ENCODE data around the gene RNF26. TPM values are rescaled to one million over a fixed set of nuclear protein-coding genes. Genes with fewer than 3 reads are reported as not detected.

Gene RNF26
- polyA plus RNA-seq, 1 donor: 13.0 TPM

DNA sequence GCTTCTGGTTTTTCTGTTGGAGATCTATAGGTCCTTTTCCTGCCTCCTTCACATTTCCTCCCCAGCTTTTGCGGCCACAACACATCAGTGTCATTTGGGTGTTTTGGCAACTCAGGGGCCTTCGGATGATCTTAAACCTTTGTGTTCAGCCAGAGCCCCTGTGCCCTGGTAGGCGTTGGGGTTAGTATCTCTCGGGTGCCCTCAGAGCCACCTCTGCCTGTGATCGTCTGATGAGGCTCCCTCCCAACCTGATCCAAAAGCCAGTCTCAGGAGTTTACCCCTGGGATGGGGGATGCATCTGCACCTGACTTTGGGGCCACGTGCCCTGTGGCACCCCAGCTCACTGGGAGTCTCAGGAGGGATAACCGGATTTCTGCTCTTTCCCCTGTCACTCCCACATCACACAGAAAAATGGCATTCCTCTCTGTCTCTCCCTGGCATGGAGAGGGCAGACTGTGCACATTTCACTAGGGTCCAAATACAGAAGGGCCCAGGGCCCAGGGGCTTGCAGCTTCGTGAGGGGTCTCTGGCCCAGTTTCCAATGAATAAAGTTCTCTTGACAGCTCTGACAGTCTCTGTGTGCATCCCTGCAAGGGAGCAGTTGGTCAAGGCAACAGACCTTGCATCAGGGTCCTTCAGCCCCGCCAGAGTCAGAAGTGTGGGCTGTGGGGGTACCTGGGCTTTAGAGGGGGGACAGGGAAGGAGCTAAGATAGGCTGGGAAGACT is 2.6 kb downstream of the RNF26 start:
- no peak for DNase-seq (ENCODE audit: low read depth)

GRCh38 chr11:119337581-119338317 is 3.4 kb downstream of the RNF26 start:
- DNase-seq (ENCODE audit: low read depth): no peak

GRCh38 chr11:119338318-119338890 is 4.1 kb downstream of the RNF26 start:
- DNase-seq (ENCODE audit: low read depth): no peak

- DNase-seq (ENCODE audit: low read depth): no peak
Measured at GRCh38 chr11:119338965-119339588, 4.8 kb downstream of the RNF26 start.

GRCh38 chr11:119339589-119340334 is 5.4 kb downstream of the RNF26 start:
- DNase-seq (ENCODE audit: low read depth): no peak

- DNase-seq (ENCODE audit: low read depth): no peak
Measured at GRCh38 chr11:119340335-119341221, 6.3 kb downstream of the RNF26 start, which contains the start of gene C1QTNF5. Gene C1QTNF5 (minus strand): TSS chr11:119340883. CDS start chr11:119340397, 486 bp downstream.

DNA sequence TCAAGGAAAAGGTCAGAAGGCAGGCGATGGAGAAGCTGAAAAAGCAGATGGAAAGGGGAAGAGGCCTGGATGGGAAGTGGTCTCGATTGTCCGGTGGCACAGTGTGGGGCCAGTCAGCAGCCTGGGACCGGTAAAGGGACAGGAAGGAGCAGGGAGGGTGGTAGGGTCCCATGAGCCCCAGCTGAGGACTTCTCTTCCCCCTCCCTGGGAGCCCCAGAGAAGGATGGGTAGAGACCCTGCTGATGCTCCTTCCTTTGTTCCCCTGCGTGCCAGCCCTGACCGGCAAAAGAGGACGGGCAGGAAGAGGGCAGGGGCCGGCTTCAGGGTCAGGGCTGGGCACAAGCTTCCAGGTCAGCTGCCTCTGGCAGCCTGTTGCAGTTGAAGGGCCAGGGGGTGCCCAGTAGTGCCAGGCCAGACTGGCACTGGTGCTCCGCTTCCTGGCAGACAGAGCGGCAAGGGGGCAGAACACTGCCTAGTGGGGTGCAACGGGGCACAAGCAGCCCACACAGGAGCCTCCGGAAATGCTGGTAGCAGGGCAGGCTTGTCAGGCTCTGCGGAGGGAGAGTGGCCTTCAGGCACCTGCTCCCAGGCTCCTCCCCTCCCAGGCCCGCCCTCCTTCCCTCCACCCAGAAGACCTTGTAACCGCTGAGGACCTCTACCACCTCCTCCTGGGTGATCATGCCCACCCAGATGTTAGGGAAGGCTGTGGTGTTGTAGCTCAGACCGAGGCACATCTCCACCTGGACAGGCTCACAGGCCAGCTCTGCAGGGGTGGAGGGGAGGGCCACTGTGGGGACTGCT is 7.1 kb downstream of the RNF26 start:
- DNase-seq (ENCODE audit: low read depth): no peak

DNA sequence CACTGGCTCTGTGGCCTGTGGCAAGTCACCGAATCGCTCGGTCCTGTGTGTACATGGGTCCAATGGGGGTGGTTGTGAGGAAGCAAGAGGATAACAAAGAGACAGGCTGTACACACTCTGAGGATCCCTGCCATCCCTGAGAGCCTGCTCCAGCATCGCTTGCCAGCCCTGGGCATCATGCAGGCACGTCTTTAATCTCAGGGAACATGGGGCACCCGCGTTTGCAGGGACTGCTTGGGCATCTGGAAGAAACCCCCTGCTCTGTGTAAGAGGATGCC is 7.6 kb downstream of the RNF26 start:
- DNase-seq (ENCODE audit: low read depth): no peak

DNA sequence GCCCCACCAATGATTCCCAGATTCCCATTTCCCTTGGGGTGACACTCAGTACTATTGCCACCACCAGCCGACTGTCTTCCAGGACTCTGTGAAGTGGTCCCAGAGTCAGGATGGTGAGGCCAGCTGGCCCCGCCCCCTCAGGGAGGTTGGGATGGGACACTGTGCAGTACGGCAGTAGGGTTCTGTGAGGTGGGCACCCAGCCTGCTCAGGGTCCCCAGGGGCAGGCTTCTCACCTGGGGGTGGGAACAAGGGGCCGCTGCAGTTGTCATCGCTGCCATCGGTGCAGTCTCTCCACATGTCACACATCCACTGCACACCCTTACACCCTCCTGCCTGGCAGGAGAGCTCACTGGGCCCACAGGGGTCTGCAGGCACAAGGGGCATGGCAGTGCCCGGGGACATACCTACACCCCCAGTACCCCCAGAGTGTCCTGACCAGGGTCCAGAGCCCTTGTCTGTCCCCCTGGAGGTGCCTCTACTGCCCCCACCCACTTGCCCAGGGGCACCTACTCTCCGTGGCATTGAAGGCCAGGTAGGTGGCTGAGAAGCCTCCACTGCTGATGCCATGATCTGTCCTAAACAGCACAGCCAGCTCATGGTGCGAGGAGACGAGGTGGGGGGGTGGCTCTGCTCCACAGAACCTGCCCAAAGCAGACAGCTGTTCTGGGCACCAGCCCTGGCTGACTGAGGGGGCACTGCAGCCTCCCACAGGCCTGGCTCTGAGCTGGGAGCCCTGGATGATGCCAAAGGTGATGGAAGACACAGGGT is 8.2 kb downstream of the RNF26 start:
- no peak for DNase-seq (ENCODE audit: low read depth)

DNA sequence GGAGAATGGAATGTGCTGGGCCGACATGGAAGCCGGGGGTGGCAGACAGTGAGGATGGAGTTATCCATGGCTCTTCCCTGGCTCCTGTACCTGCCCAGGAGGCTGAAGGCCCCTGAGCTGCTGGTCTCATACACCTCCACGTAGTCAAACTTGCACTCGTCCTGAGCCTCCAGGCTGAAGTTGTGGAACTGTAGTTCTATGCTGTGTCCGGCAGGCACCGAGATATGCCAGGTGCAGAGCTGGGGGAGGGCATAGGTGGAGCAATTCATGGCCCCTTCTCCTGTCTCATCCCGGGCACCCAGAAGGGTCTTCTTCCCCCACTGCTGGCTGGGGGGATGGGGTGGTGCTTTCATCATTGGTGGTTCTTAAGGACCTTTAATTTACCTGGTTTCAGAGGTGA is 9.4 kb downstream of the RNF26 start:
- DNase-seq (ENCODE audit: low read depth): no peak

DNA sequence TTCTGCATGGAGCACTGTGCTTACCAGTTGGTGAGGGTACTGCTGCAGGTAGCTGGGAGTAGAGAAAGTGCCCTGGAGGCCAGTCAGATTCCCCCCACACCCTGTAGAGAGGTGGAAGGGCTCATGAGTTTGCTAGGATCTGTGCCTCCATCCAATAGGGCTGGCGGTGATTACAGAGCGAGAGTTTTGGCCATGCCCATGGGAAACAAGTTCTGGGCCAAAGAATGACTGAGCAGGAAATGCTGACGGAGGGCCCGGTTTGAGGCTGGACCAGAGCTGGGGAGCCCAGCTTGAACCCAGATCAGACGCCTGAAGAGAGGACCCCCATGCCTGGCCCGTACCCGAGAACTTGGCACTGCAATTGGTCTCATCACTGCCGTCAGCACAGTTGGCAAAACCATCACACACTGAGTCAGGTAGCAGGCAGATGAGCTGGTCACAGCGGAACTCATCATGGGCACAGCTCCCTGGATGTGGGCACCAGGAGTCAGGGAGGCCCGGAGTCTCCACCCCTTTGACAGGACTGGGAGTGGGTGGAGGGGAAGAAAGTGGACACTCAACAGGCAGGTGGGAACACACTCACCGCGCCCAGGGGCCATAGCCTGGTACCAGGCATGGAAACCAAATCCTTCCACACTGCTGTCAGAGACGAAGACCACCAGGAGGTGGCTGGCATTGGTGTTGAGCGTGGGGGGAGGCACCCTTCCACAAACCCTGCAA is 10.1 kb downstream of the RNF26 start:
- DNase-seq (ENCODE audit: low read depth): no peak

GRCh38 chr11:119345685-119346084 is 11.4 kb downstream of the RNF26 start:
- DNase-seq (ENCODE audit: low read depth): no peak

- DNase-seq (ENCODE audit: low read depth): no peak
Measured at GRCh38 chr11:119346605-119347004, 12.3 kb downstream of the RNF26 start, which contains the start of gene MFRP. Gene MFRP (minus strand): TSS chr11:119346705. CDS start chr11:119346513, 192 bp downstream.

- no peak for DNase-seq (ENCODE audit: low read depth)
Measured at GRCh38 chr11:119347242-119347641, 12.9 kb downstream of the RNF26 start.

- no peak for DNase-seq (ENCODE audit: low read depth)
Measured at GRCh38 chr11:119347940-119348605, 13.7 kb downstream of the RNF26 start.

DNA sequence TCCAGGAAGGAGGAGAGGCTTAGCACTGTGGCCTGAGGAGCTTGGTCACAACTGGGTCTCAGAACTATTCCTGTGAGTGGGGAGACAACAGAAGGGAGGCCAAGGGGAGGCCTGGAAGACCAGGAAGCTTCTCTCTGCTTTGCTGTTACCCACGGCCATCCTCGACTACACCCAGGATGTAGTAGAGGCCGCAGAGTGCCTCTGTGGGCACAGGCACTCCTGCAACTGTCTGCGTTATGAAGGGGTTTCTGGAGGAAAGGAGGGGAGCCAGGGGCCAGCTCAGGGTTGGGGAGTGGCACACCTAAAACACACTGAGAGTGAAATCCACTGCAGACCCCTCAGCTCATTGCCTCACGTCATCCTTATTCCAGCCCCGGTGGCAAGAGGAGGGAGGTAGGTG is 16.0 kb downstream of the RNF26 start:
- DNase-seq (ENCODE audit: low read depth): no peak

DNA sequence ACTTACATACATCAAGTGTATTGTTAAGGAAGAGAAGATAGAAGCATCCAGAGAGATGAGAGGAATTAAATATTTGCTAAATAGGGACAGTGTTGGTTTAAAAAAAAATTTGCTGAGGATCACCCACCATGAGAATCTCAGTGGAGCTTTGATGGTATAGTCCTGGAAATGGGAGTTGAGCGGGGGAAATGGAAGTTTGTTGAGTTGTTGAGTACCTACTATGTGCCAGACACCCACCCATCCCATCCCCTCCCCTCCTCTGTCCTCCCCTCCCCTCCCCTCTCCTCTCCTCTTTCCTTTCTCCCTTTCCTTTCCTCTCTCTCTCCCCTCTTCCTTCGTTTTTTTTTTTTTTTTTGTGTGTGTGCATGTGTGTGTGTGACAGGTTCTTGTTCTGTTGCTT is 16.9 kb downstream of the RNF26 start:
- no peak for DNase-seq (ENCODE audit: low read depth)

DNA sequence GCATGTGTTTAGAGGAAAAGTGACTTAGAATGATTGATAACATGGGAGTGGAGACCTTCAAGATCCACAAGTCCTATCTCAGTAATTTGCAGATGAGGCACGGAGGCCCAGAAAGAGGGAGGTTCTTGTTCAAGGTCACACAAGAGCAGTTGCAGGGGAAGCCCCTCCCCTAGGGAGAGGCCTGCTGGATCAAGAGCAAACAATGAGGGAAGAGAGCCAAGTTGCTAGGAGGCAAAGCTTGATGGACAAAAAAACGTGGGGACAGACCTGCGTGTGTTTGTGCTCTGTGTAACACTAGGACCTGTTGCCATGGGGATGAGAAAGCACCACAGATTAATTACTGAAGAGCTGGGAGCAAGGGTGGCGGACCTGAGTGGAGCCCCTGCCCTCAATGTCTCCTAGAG is 18.5 kb downstream of the RNF26 start:
- no peak for DNase-seq (ENCODE audit: low read depth)

All from forelimb muscle (tissue), 1 donor.